NCI-H69 (cell line): ENCODE measurements around the gene AGBL3.
"Not testable (repeated sequence)": the region's sequence is repeated elsewhere in the genome, so short reads cannot be mapped to it uniquely, and the experiment has no call there.

Source experiments
- DNase-seq: peaks from one replicate; lab custom pipeline; 2025; lab: John Stamatoyannopoulos, UW

AGBL3 gene

GRCh38 chr7:135168489-135169140, 182.3 kb downstream of the AGBL3 start:
- no peak for DNase-seq

- peak; percentile 23 for DNase-seq
These were observed 183.0 kb downstream of the AGBL3 start for GRCh38 chr7:135169141-135169963.

- DNase-seq = no peak
These were observed 183.6 kb downstream of the AGBL3 start for GRCh38 chr7:135169964-135170273.

GRCh38 chr7:135170274-135170997, 184.1 kb downstream of the AGBL3 start, which contains the start of gene CYREN:
Gene CYREN (minus strand): TSS chr7:135170707. CDS start chr7:135168922, 1,785 bp downstream.
- DNase-seq = peak; percentile 97

- not testable (repeated sequence) for DNase-seq
These were observed 184.7 kb downstream of the AGBL3 start for GRCh38 chr7:135170998-135171481.

GRCh38 chr7:135171581-135172291, 185.4 kb downstream of the AGBL3 start:
- DNase-seq = not testable (repeated sequence)

- DNase-seq = not testable (repeated sequence)
These were observed 187.6 kb downstream of the AGBL3 start for GRCh38 chr7:135173916-135174315.

- no peak for DNase-seq
These were observed 188.6 kb downstream of the AGBL3 start for GRCh38 chr7:135174941-135175340.

- no peak for DNase-seq
These were observed 189.6 kb downstream of the AGBL3 start for GRCh38 chr7:135175931-135176330.

GRCh38 chr7:135177028-135177696, 190.9 kb downstream of the AGBL3 start:
- DNase-seq = no peak

GRCh38 chr7:135178364-135178763, 192.1 kb downstream of the AGBL3 start:
- DNase-seq = no peak

GRCh38 chr7:135179321-135179925, 193.1 kb downstream of the AGBL3 start:
- DNase-seq = no peak

GRCh38 chr7:135180122-135180521, 193.8 kb downstream of the AGBL3 start:
- DNase-seq = no peak

- DNase-seq = no peak
These were observed 195.1 kb downstream of the AGBL3 start for GRCh38 chr7:135181261-135181928.

- no peak for DNase-seq
These were observed 195.8 kb downstream of the AGBL3 start for GRCh38 chr7:135181929-135182678.

GRCh38 chr7:135183478-135183877, 197.2 kb downstream of the AGBL3 start:
- no peak for DNase-seq

GRCh38 chr7:135184254-135184841, 198.0 kb downstream of the AGBL3 start:
- DNase-seq = no peak
